DOHH2 (cell line): ENCODE measurements around the gene ATP8A2.
A peak's percentile ranks its signal among the peaks of the same experiment; 100 is the strongest.

ENCODE experiments used
- H3F3A ChIP-seq: fragments of 200-600 bp; sonication (generic), shearing (Covaris generic); 2 replicates; pipeline ENCODE4 v1.6.0; 2016; ENCODE audit warnings: antibody characterized with exemption, mild to moderate bottlenecking; ENCODE audit not compliant: control insufficient read depth, insufficient read depth
- H3K27ac ChIP-seq: fragments of 200-600 bp; sonication (generic); 2 replicates; pipeline ENCODE4 v1.5.1; 2014; ENCODE audit warnings: low read depth, mild to moderate bottlenecking, low read length, moderate library complexity
- H3K27me3 ChIP-seq: fragments of 200-600 bp; sonication (generic); 2 replicates; pipeline ENCODE4 v1.6.1; 2014; ENCODE audit warnings: mild to moderate bottlenecking, low read length, mixed read lengths; ENCODE audit not compliant: control insufficient read depth
- H3K36me3 ChIP-seq: fragments of 200-600 bp; sonication (generic); 2 replicates; pipeline ENCODE4 v1.6.1; 2014; ENCODE audit warnings: mild to moderate bottlenecking, low read length, moderate library complexity, mixed read lengths; ENCODE audit not compliant: control insufficient read depth
- H3K4me1 ChIP-seq: fragments of 200-600 bp; sonication (generic); 2 replicates; pipeline ENCODE4 v1.6.1; 2014; ENCODE audit warnings: mild to moderate bottlenecking, low read length, mixed read lengths; ENCODE audit not compliant: control insufficient read depth
- H3K4me2 ChIP-seq: fragments of 200-600 bp; sonication (generic); 2 replicates; pipeline ENCODE4 v1.6.0; 2014; ENCODE audit warnings: mild to moderate bottlenecking, low read length, moderate library complexity
- H3K4me3 ChIP-seq: fragments of 200-600 bp; sonication (generic); 2 replicates; pipeline ENCODE4 v1.5.1; 2014; ENCODE audit warnings: mild to moderate bottlenecking, low read length, mixed read lengths
- H3K79me2 ChIP-seq: fragments of 200-600 bp; sonication (generic); 2 replicates; pipeline ENCODE4 v1.6.1; 2014; ENCODE audit warnings: mild to moderate bottlenecking, low read length, mixed read lengths; ENCODE audit not compliant: control insufficient read depth
- H3K9me2 ChIP-seq: fragments of 200-600 bp; sonication (generic); replicated peaks from 2 replicates; pipeline ENCODE4 v1.6.1; 2014; ENCODE audit warnings: mild to moderate bottlenecking, low read length, mixed read lengths; ENCODE audit not compliant: control insufficient read depth
- H3K9me3 ChIP-seq: fragments of 200-600 bp; sonication (generic); 2 replicates; pipeline ENCODE4 v1.6.1; 2014; ENCODE audit warnings: antibody characterized with exemption, low read length, mixed read lengths; ENCODE audit not compliant: control insufficient read depth, insufficient read depth
- H4K20me1 ChIP-seq: fragments of 200-600 bp; sonication (generic); 2 replicates; pipeline ENCODE4 v1.6.0; 2014; ENCODE audit warnings: low read depth, mild to moderate bottlenecking, antibody characterized with exemption, low read length, moderate library complexity; ENCODE audit not compliant: control insufficient read depth, insufficient read depth
- CTCF ChIP-seq: fragments of 200-600 bp; sonication (generic); IDR thresholded peaks from one replicate; pipeline ENCODE4 v1.5.1; 2014; ENCODE audit warnings: antibody characterized with exemption, mild to moderate bottlenecking, low read depth, low read length; ENCODE audit not compliant: poor library complexity, severe bottlenecking
- EZH2phosphoT487 ChIP-seq: fragments of 200-600 bp; sonication (generic); IDR thresholded peaks from 2 replicates; pipeline ENCODE4 v1.6.1; 2017; ENCODE audit warnings: borderline replicate concordance, mild to moderate bottlenecking, antibody characterized with exemption, low read length, moderate library complexity, mixed read lengths

ATP8A2 gene

GRCh38 chr13:25371158-25371874 is 458 bp upstream of the ATP8A2 start:
- H4K20me1 ChIP-seq: no peaks in the 10 kb centered on the region
- peaks cover 21% of the 10 kb centered on the region for H3K27me3 ChIP-seq
- no peak overlapping the region for H3K27ac ChIP-seq
- H3K9me3 ChIP-seq: no peaks in the 10 kb centered on the region
- H3K36me3 ChIP-seq: no peaks in the 10 kb centered on the region
- H3K4me3 ChIP-seq: no peak overlapping the region
- H3K4me1 ChIP-seq: no peaks in the 10 kb centered on the region
- no peaks in the 10 kb centered on the region for H3K79me2 ChIP-seq
- no peaks in the 10 kb centered on the region for H3F3A ChIP-seq
- no peak overlapping the region for H3K4me2 ChIP-seq
- H3K9me2 ChIP-seq: no peaks in the 10 kb centered on the region
- no peak for TF ChIP-seq EZH2phosphoT487
- TF ChIP-seq CTCF: no peak

GRCh38 chr13:25372284-25373081 is 709 bp downstream of the ATP8A2 start:
- Histone ChIP-seq H3K4me1 (no peaks in the 10 kb centered on the region), H3K36me3 (no peaks in the 10 kb centered on the region), H3K27ac (no peak overlapping the region), H3K9me2 (no peaks in the 10 kb centered on the region), H3K9me3 (no peaks in the 10 kb centered on the region), H3K79me2 (no peaks in the 10 kb centered on the region), H3K4me2 (no peak overlapping the region), H3K27me3 (peaks cover 19% of the 10 kb centered on the region), H3F3A (no peaks in the 10 kb centered on the region), H4K20me1 (no peaks in the 10 kb centered on the region), H3K4me3 (no peak overlapping the region)
- TF ChIP-seq EZH2phosphoT487 (no peak), CTCF (no peak)

GRCh38 chr13:25375727-25376358 is 4.1 kb downstream of the ATP8A2 start:
- Histone ChIP-seq H3K9me2 (no peaks in the 10 kb centered on the region), H3K36me3 (no peaks in the 10 kb centered on the region), H3K9me3 (no peaks in the 10 kb centered on the region), H4K20me1 (no peaks in the 10 kb centered on the region), H3K27me3 (peaks cover 19% of the 10 kb centered on the region), H3K4me2 (no peak overlapping the region), H3F3A (no peaks in the 10 kb centered on the region), H3K4me1 (no peaks in the 10 kb centered on the region), H3K79me2 (no peaks in the 10 kb centered on the region), H3K27ac (no peak overlapping the region), H3K4me3 (no peak overlapping the region)
- peak; percentile 66 for TF ChIP-seq CTCF
- TF ChIP-seq EZH2phosphoT487: no peak
